COLO668 (cell line): ENCODE data around the gene KPNA6.

ENCODE experiments used
- DNase-seq: peaks from one replicate; lab custom pipeline; 2025; ENCODE audit not compliant: unreplicated experiment; lab: John Stamatoyannopoulos, UW

Gene KPNA6

GRCh38 chr1:32215629-32216480 lies 108.0 kb downstream of the KPNA6 start:
- DNase-seq = peak; percentile 94

GRCh38 chr1:32216566-32216965 lies 108.7 kb downstream of the KPNA6 start:
- no peak for DNase-seq

GRCh38 chr1:32219022-32219421 lies 111.2 kb downstream of the KPNA6 start:
- no peak for DNase-seq

- peak; percentile 84 for DNase-seq
These were observed 113.1 kb downstream of the KPNA6 start for GRCh38 chr1:32220746-32221580.

GRCh38 chr1:32221581-32221979 lies 113.7 kb downstream of the KPNA6 start:
- no peak for DNase-seq

GRCh38 chr1:32221980-32222755 lies 114.3 kb downstream of the KPNA6 start, which contains the start of the genes EIF3I and TMEM234:
EIF3I (plus strand) TSS chr1:32222407; CDS start chr1:32222442, 35 bp downstream.
TMEM234 (minus strand) TSS chr1:32222353; CDS start chr1:32222322, 31 bp downstream.
- DNase-seq = peak; percentile 99

- DNase-seq = no peak
These were observed 115.8 kb downstream of the KPNA6 start for GRCh38 chr1:32223683-32224082.

GRCh38 chr1:32224285-32224684 lies 116.4 kb downstream of the KPNA6 start:
- DNase-seq = no peak
